HG02885 (cell line): ENCODE measurements around the gene PCDHAC1.
"Not testable (repeated sequence)": the region's sequence is repeated elsewhere in the genome, so short reads cannot be mapped to it uniquely, and the experiment has no call there.

ENCODE experiments used
- ATAC-seq: cut with Tn5 transposase; IDR thresholded peaks from one replicate; pipeline ENCODE4 v1.9.1; 2021; ENCODE audit warnings: mild to moderate bottlenecking; ENCODE audit not compliant: unreplicated experiment, poor library complexity

The PCDHAC1 gene

GRCh38 chr5:140925806-140926442, at the start of gene PCDHAC1:
PCDHAC1 (plus strand) TSS chr5:140926299; CDS start chr5:140926893, 594 bp downstream.
- no peak for ATAC-seq

- ATAC-seq, result not testable (repeated sequence)
Measured at GRCh38 chr5:140876541-140877261, 49.4 kb upstream of the PCDHAC1 start.

- no peak for ATAC-seq
Measured at GRCh38 chr5:140877262-140877581, 48.9 kb upstream of the PCDHAC1 start.

- no peak for ATAC-seq
Measured at GRCh38 chr5:140881889-140882590, 44.1 kb upstream of the PCDHAC1 start, which contains the start of gene PCDHA13. PCDHA13 (plus strand) TSS chr5:140882124; CDS start chr5:140882269, 145 bp downstream.

GRCh38 chr5:140882591-140882899, 43.6 kb upstream of the PCDHAC1 start:
- no peak for ATAC-seq

- ATAC-seq, result no peak
Measured at GRCh38 chr5:140883373-140883772, 42.7 kb upstream of the PCDHAC1 start.

- no peak for ATAC-seq
Measured at GRCh38 chr5:140883927-140884697, 42.0 kb upstream of the PCDHAC1 start.

- no peak for ATAC-seq
Measured at GRCh38 chr5:140916325-140916724, 9.8 kb upstream of the PCDHAC1 start.

- ATAC-seq, result no peak
Measured at GRCh38 chr5:140923601-140924000, 2.5 kb upstream of the PCDHAC1 start.

- no peak for ATAC-seq
Measured at GRCh38 chr5:140926443-140927227, 536 bp downstream of the PCDHAC1 start.

- ATAC-seq, result no peak
Measured at GRCh38 chr5:140927228-140927573, 1.1 kb downstream of the PCDHAC1 start.

- ATAC-seq, result no peak
Measured at GRCh38 chr5:140934964-140935606, 9.0 kb downstream of the PCDHAC1 start.

- ATAC-seq, result no peak
Measured at GRCh38 chr5:140946578-140946977, 20.5 kb downstream of the PCDHAC1 start.

- ATAC-seq, result no peak
Measured at GRCh38 chr5:140951636-140952035, 25.5 kb downstream of the PCDHAC1 start.

- no peak for ATAC-seq
Measured at GRCh38 chr5:140953234-140953633, 27.1 kb downstream of the PCDHAC1 start.

- no peak for ATAC-seq
Measured at GRCh38 chr5:140962190-140962589, 36.1 kb downstream of the PCDHAC1 start.

- no peak for ATAC-seq
Measured at GRCh38 chr5:140964356-140964755, 38.3 kb downstream of the PCDHAC1 start.

- ATAC-seq, result no peak
Measured at GRCh38 chr5:140965905-140966292, 39.8 kb downstream of the PCDHAC1 start.

GRCh38 chr5:140966293-140967225, 40.5 kb downstream of the PCDHAC1 start, which contains the start of gene PCDHAC2:
PCDHAC2 (plus strand) TSS chr5:140966476; CDS start chr5:140966767, 291 bp downstream.
- ATAC-seq, result no peak
